Measurements from ENCODE around the gene PPFIA4.
A peak's percentile ranks its signal among the peaks of the same experiment; 100 is the strongest.
"Not testable (repeated sequence)": the region's sequence is repeated elsewhere in the genome, so short reads cannot be mapped to it uniquely, and the experiment has no call there.

PPFIA4 gene

GRCh38 chr1:203022855-203023254 lies 3.4 kb upstream of the PPFIA4 start:
- Histone ChIP-seq H3K27me3 (ENCODE audit: control insufficient read depth, insufficient read depth, low read length) (peaks cover 15% of the 10 kb centered on the region), H3K36me3 (ENCODE audit: control insufficient read depth, insufficient read depth, low read length) (peaks cover 67% of the 10 kb centered on the region)
- not testable (repeated sequence) for H3K27ac ChIP-seq (ENCODE audit: low read depth, low read length); H3K4me3 ChIP-seq (ENCODE audit: low read depth, low read length); H3K9me3 ChIP-seq (ENCODE audit: control insufficient read depth, insufficient read depth, low read length); H3K9ac ChIP-seq (ENCODE audit: low read depth, low read length); H3K4me1 ChIP-seq (ENCODE audit: control insufficient read depth, insufficient read depth, low read length)

GRCh38 chr1:203025686-203026030 lies 633 bp upstream of the PPFIA4 start:
- H3K4me1 ChIP-seq (ENCODE audit: control insufficient read depth, insufficient read depth, low read length), result peaks cover 4% of the 10 kb centered on the region
- H3K36me3 ChIP-seq (ENCODE audit: control insufficient read depth, insufficient read depth, low read length), result peaks cover 40% of the 10 kb centered on the region
- peaks cover 26% of the 10 kb centered on the region for H3K27me3 ChIP-seq (ENCODE audit: control insufficient read depth, insufficient read depth, low read length)
- no peak overlapping the region for H3K9ac ChIP-seq (ENCODE audit: low read depth, low read length)
- no peak overlapping the region for H3K27ac ChIP-seq (ENCODE audit: low read depth, low read length)
- no peak overlapping the region for H3K4me3 ChIP-seq (ENCODE audit: low read depth, low read length)
- no peaks in the 10 kb centered on the region for H3K9me3 ChIP-seq (ENCODE audit: control insufficient read depth, insufficient read depth, low read length)

GRCh38 chr1:203026666-203027663 lies 674 bp downstream of the PPFIA4 start:
- Histone ChIP-seq H3K27ac (ENCODE audit: low read depth, low read length) (no peak overlapping the region), H3K4me3 (ENCODE audit: low read depth, low read length) (peak overlapping the region; percentile 77)

GRCh38 chr1:203028067-203028783 lies 1.9 kb downstream of the PPFIA4 start:
- Histone ChIP-seq H3K4me1 (ENCODE audit: control insufficient read depth, insufficient read depth, low read length) (peaks cover 4% of the 10 kb centered on the region), H3K27me3 (ENCODE audit: control insufficient read depth, insufficient read depth, low read length) (peaks cover 26% of the 10 kb centered on the region), H3K9ac (ENCODE audit: low read depth, low read length) (no peak overlapping the region), H3K27ac (ENCODE audit: low read depth, low read length) (no peak overlapping the region), H3K9me3 (ENCODE audit: control insufficient read depth, insufficient read depth, low read length) (no peaks in the 10 kb centered on the region), H3K36me3 (ENCODE audit: control insufficient read depth, insufficient read depth, low read length) (peaks cover 19% of the 10 kb centered on the region), H3K4me3 (ENCODE audit: low read depth, low read length) (no peak overlapping the region)

More at GRCh38 chr1:203026666-203027663, 674 bp downstream of the PPFIA4 start:
- H3K27me3 ChIP-seq (ENCODE audit: control insufficient read depth, insufficient read depth, low read length), result peaks cover 26% of the 10 kb centered on the region
- H3K9ac ChIP-seq (ENCODE audit: low read depth, low read length), result peak overlapping the region; percentile 25; the same call in 1 of the 2 replicates
- H3K4me1 ChIP-seq (ENCODE audit: control insufficient read depth, insufficient read depth, low read length), result peaks cover 4% of the 10 kb centered on the region
- H3K36me3 ChIP-seq (ENCODE audit: control insufficient read depth, insufficient read depth, low read length), result peaks cover 27% of the 10 kb centered on the region
- H3K9me3 ChIP-seq (ENCODE audit: control insufficient read depth, insufficient read depth, low read length), result no peaks in the 10 kb centered on the region

GRCh38 chr1:203028784-203029553 lies 2.7 kb downstream of the PPFIA4 start:
- Histone ChIP-seq H3K4me3 (ENCODE audit: low read depth, low read length) (no peak overlapping the region), H3K9ac (ENCODE audit: low read depth, low read length) (no peak overlapping the region), H3K9me3 (ENCODE audit: control insufficient read depth, insufficient read depth, low read length) (no peaks in the 10 kb centered on the region), H3K36me3 (ENCODE audit: control insufficient read depth, insufficient read depth, low read length) (peaks cover 12% of the 10 kb centered on the region), H3K27me3 (ENCODE audit: control insufficient read depth, insufficient read depth, low read length) (peaks cover 26% of the 10 kb centered on the region), H3K4me1 (ENCODE audit: control insufficient read depth, insufficient read depth, low read length) (peaks cover 4% of the 10 kb centered on the region), H3K27ac (ENCODE audit: low read depth, low read length) (no peak overlapping the region)

GRCh38 chr1:203031467-203031866 lies 5.2 kb downstream of the PPFIA4 start:
- H3K27ac ChIP-seq (ENCODE audit: low read depth, low read length), result no peak overlapping the region
- no peak overlapping the region for H3K4me3 ChIP-seq (ENCODE audit: low read depth, low read length)
- H3K9ac ChIP-seq (ENCODE audit: low read depth, low read length), result no peak overlapping the region
- H3K36me3 ChIP-seq (ENCODE audit: control insufficient read depth, insufficient read depth, low read length), result no peaks in the 10 kb centered on the region
- peaks cover 8% of the 10 kb centered on the region for H3K4me1 ChIP-seq (ENCODE audit: control insufficient read depth, insufficient read depth, low read length)
- peaks cover 25% of the 10 kb centered on the region for H3K27me3 ChIP-seq (ENCODE audit: control insufficient read depth, insufficient read depth, low read length)
- no peaks in the 10 kb centered on the region for H3K9me3 ChIP-seq (ENCODE audit: control insufficient read depth, insufficient read depth, low read length)

GRCh38 chr1:203033287-203033686 lies 7.0 kb downstream of the PPFIA4 start:
- 0 out of 2 replicates have a peak, but pooled peaks cover 4% of the 10 kb centered on the region for H3K4me1 ChIP-seq (ENCODE audit: control insufficient read depth, insufficient read depth, low read length)
- H3K4me3 ChIP-seq (ENCODE audit: low read depth, low read length), result no peak overlapping the region
- no peak overlapping the region for H3K9ac ChIP-seq (ENCODE audit: low read depth, low read length)
- H3K9me3 ChIP-seq (ENCODE audit: control insufficient read depth, insufficient read depth, low read length), result no peaks in the 10 kb centered on the region
- H3K36me3 ChIP-seq (ENCODE audit: control insufficient read depth, insufficient read depth, low read length), result no peaks in the 10 kb centered on the region
- H3K27ac ChIP-seq (ENCODE audit: low read depth, low read length), result no peak overlapping the region
- peaks cover 7% of the 10 kb centered on the region for H3K27me3 ChIP-seq (ENCODE audit: control insufficient read depth, insufficient read depth, low read length)

GRCh38 chr1:203033917-203034316 lies 7.6 kb downstream of the PPFIA4 start:
- H3K36me3 ChIP-seq (ENCODE audit: control insufficient read depth, insufficient read depth, low read length), result no peaks in the 10 kb centered on the region
- no peak overlapping the region for H3K9ac ChIP-seq (ENCODE audit: low read depth, low read length)
- no peaks in the 10 kb centered on the region for H3K9me3 ChIP-seq (ENCODE audit: control insufficient read depth, insufficient read depth, low read length)
- H3K4me3 ChIP-seq (ENCODE audit: low read depth, low read length), result no peak overlapping the region
- H3K27ac ChIP-seq (ENCODE audit: low read depth, low read length), result no peak overlapping the region
- peaks cover under 1% of the 10 kb centered on the region for H3K27me3 ChIP-seq (ENCODE audit: control insufficient read depth, insufficient read depth, low read length)
- H3K4me1 ChIP-seq (ENCODE audit: control insufficient read depth, insufficient read depth, low read length), result 0 out of 2 replicates have a peak, but pooled peaks cover 4% of the 10 kb centered on the region

GRCh38 chr1:203034422-203035110 lies 8.3 kb downstream of the PPFIA4 start:
- Histone ChIP-seq H3K9ac (ENCODE audit: low read depth, low read length) (no peak overlapping the region), H3K27ac (ENCODE audit: low read depth, low read length) (no peak overlapping the region), H3K4me3 (ENCODE audit: low read depth, low read length) (no peak overlapping the region), H3K36me3 (ENCODE audit: control insufficient read depth, insufficient read depth, low read length) (no peaks in the 10 kb centered on the region), H3K4me1 (ENCODE audit: control insufficient read depth, insufficient read depth, low read length) (peaks cover 5% of the 10 kb centered on the region; the same call in 1 of the 2 replicates), H3K27me3 (ENCODE audit: control insufficient read depth, insufficient read depth, low read length) (no peaks in the 10 kb centered on the region), H3K9me3 (ENCODE audit: control insufficient read depth, insufficient read depth, low read length) (no peaks in the 10 kb centered on the region)
